Stimulated activated CD8-positive, alpha-beta memory T cell treated with anti-CD3 and anti-CD28 coated beads, Interleukin-7, amount 100 ng/mL, for 4 hours (primary cell): ENCODE data around the gene LRRC28.
A peak's percentile ranks its signal among the peaks of the same experiment; 100 is the strongest.
"Not testable (repeated sequence)": the region's sequence is repeated elsewhere in the genome, so short reads cannot be mapped to it uniquely, and the experiment has no call there.

ENCODE experiments used
- DNase-seq, 2 donors: peaks; one replicate each; pipeline ENCODE4 v3.0.0-alpha.2; 2020; ENCODE audit warnings: low read depth in 2 of 2

The LRRC28 gene

GRCh38 chr15:99250857-99251841 lies at the start of gene LRRC28:
Gene LRRC28, plus strand, starts transcription at chr15:99251481. Its CDS starts 4,477 bp downstream, at chr15:99255958.
- peak; percentile 91 for DNase-seq

DNA sequence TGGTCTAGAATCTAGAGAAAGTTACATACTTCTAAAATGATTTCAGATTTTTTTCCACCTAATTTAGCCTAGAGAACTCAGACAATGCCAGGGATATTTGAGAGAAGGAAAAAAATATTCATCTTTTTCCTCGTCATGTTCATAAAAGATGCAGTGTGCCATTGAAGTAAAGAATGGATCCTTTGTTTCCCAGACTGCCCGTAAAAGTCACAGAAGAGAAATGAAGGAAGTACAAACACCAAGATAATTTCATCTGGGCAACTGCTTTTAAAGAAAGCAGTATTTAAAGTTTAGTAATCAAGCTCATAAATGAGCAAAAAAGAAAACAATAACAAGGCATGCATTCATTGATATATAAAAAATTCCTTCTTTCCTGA lies 49.1 kb upstream of the LRRC28 start:
- no peak for DNase-seq

DNA sequence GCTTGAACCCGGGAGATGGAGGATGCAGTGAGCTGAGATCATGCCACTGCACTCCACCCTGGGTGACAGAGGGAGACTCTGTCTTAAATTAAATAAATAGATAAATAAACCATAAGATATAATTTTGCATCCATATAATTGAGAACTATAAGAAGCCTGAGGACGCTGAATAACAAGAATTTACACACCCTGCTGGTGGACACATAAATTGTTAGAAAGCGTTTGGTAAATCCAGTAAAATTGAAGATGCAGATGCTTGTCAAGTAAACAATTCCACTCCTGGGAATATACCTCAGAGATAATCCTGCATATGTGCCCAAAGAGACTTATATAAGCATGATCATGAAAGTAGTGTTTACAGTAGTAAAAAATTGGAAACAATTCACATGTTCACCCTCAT lies 43.6 kb upstream of the LRRC28 start:
- DNase-seq, result no peak

GRCh38 chr15:99209326-99209725 lies 42.0 kb upstream of the LRRC28 start:
- no peak for DNase-seq

DNA sequence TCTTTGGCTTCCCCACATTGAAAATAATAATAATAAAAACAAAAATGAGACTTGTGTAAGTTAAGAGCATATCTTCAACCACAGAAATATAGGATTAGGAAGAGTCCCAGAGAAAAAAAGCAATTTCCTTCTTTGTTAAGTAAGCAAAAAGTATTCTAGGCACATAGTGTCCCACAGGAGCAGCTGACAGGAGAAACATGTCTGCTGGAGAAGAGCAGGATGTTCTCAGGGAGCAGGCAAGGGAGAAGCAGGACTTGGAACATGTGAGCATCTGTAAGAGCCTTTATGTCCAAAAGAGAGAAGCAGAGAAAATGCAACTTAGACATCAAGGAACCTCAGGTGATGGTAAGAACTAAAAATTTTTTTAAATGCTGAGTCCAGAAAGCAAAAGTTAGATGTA lies 40.9 kb upstream of the LRRC28 start:
- no peak for DNase-seq

DNA sequence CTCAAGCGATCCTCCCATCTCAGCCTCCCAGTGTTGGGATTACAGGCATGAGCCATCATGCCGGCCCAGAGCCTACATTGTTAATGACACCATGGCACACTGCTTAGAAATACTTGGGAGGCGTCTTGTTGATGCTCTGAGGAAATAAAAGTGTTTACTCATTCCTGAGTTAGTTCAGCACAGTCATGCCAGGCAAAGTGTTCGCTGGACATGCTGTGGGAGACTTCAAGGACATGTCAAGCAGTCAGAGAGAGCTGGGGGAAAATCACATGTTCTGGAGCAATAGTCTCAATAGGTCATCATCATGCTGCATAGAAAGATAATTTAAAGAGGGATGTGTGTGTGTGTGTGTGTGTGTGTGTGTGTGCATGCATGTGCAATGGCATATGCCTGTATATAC lies 39.4 kb upstream of the LRRC28 start:
- no peak for DNase-seq

- DNase-seq, result no peak
Observed at GRCh38 chr15:99212406-99212805, 38.9 kb upstream of the LRRC28 start.

DNA sequence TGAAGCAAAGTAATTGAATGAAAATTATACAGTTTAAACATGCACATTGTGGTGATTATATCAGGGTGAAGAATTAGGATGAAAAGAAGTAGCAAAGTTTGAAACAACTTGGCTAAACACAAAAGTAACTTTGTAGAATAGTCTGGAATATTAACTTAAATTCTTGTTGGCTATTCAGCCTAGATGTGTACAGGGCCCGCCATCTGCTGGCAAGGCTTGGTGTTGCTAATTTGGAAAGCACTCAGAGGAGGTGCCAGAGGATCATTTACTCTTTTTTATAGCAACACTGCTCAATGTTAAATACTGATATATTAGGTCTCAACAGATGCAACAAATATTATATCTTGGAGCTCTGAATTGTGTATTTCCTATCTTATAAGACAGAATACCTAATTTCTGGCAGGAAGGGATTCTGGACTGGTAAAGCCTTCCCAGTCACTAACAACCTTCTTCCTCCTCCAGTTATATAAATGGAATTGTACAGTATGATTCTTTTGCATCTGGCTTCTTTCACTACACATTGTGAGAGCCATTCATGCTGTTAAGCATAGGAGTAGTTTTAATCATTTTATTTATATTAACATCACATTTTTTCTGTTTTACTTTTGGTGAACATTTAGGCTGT lies 38.0 kb upstream of the LRRC28 start:
- DNase-seq, result peak; percentile 22

DNA sequence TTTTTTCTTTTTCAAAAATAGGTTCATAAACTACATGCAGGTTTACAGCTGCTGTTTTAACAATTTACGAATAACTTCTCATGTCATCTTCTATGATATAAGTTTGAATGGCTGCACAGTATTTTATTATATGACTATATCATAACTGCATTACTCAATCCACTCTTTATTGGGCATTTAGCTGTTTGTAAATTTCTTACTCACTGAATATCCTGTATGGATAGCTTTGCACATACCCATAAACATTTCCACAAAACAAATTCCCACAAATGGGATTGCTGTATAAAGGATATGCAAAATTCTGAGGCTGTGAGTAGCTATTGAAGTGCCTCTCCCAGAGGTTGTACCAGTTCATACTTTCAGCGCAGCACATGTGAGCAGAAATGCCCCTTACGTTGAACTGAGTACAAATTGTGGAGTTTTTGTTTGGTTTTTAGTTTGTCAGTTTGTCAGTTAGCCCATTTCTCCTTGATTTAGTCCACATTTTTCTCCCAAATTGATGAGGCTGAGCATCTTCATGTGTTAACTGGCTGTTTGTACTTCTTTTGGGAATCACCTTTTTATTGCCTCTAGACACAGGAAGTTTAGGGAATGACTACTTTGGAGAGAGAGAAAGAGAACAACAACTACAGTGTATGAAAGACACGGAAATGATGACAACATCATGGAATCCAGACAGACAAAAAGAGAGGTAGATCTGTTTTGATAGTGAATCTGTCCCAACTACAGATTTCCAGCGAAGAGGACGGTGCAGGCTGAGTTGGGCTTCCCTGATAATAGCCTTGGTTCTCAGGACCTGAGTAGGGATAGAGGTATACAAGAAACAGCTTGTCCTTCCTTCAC lies 26.7 kb upstream of the LRRC28 start:
- no peak for DNase-seq

DNA sequence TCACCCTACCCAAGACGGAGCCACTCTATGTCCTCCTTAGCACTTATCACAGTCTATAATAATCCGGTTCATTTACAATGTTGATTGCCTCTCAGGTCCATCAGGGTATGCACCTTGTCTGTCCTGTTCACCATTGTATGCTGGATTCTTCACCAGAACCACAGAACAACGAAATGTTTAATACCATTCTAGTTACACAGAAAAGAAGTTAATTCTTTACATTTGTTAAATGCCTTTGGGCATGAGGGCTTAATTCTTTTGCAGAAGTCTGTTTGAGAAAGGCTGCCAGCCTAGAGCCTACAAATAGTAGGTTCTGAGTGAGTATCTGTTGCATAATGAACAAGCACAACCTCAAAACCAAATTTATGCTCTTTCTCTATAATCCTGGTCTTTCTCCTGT lies 24.5 kb upstream of the LRRC28 start:
- no peak for DNase-seq

GRCh38 chr15:99228120-99228770 lies 23.0 kb upstream of the LRRC28 start:
- DNase-seq, result no peak

GRCh38 chr15:99230867-99231266 lies 20.4 kb upstream of the LRRC28 start:
- no peak for DNase-seq

- no peak for DNase-seq
Observed at GRCh38 chr15:99232740-99233139, 18.5 kb upstream of the LRRC28 start.

- DNase-seq, result not testable (repeated sequence)
Observed at GRCh38 chr15:99234160-99234559, 17.1 kb upstream of the LRRC28 start.

GRCh38 chr15:99238849-99239248 lies 12.4 kb upstream of the LRRC28 start:
- DNase-seq, result no peak

GRCh38 chr15:99239545-99240198 lies 11.6 kb upstream of the LRRC28 start:
- no peak for DNase-seq

- no peak for DNase-seq
Observed at GRCh38 chr15:99241752-99242151, 9.5 kb upstream of the LRRC28 start.

GRCh38 chr15:99244306-99244705 lies 7.0 kb upstream of the LRRC28 start:
- no peak for DNase-seq

DNA sequence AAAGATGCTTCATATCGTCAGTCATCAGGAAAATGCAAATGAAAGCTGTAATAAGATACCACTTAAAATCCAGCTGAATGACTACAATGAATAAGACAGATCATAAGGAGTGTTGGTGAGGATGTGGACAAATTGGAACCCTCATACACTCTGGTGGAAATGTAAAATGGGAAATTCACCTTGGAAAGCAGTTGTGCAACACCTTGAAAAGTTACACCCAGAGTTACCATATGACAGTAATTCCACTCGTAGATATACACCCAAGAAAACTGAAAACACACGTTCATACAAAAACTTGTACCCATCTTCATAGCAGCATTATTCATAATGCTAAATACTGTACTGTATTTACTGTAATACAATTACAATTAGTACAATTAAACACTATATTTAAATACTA lies 4.2 kb upstream of the LRRC28 start:
- no peak for DNase-seq

DNA sequence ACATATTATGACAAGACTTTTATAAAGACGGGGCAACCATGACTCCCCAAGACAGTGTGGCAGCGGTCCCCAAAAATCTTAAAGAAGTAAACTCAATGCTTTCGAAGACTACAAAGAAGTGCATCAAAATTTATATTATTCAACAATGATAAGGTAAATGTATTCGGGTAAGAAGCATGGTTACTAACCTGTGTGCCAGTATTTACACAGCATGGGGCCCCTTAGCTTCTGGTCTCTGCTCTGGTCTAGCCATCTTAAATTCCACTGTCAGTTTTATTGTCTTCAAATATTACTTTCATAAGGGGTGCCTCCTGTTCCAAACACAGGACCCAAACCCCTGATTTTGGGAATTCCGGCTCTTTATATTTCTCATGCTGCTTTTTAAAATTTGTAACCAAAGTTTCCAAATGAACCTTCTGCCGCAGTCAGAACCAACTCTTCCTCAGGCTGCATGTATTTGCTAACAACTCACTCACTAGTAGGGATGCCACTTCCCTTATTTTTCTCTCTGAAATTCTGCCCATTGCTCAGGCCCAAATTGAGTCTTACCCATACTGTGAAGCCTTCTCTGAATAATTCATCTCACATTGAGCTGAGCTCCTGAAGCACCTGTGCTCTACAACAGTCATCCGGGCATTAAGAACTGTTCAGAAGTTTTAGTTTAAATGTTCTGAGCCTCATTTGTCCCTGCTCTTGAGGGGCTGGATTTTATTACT lies 3.1 kb upstream of the LRRC28 start:
- no peak for DNase-seq
